Measurements from ENCODE around the gene ACBD4.

DNA sequence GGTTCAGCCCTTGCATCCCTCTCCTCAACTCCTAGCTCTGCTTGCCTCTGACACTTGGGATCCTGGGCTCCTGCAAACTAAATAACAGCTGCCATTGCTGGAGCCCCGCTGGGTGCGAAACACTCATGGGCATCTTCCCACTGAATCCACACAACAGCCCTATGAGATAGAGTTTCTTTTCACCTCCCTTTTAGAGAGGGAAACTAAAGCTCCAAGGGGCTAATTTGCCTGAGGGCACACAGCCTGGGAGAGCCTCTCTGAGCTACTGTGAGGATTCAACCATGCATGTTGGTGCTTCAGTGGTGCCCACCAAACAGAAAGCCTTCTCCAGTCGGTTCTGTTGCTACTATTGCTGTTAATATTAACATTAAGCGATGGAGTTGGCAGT, 4.0 kb downstream of the ACBD4 start:
- TF ChIP-seq, protein P1, sequence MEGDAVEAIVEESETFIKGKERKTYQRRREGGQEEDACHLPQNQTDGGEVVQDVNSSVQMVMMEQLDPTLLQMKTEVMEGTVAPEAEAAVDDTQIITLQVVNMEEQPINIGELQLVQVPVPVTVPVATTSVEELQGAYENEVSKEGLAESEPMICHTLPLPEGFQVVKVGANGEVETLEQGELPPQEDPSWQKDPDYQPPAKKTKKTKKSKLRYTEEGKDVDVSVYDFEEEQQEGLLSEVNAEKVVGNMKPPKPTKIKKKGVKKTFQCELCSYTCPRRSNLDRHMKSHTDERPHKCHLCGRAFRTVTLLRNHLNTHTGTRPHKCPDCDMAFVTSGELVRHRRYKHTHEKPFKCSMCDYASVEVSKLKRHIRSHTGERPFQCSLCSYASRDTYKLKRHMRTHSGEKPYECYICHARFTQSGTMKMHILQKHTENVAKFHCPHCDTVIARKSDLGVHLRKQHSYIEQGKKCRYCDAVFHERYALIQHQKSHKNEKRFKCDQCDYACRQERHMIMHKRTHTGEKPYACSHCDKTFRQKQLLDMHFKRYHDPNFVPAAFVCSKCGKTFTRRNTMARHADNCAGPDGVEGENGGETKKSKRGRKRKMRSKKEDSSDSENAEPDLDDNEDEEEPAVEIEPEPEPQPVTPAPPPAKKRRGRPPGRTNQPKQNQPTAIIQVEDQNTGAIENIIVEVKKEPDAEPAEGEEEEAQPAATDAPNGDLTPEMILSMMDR (IDR thresholded peaks at IDR 0.05): no peak
- no peak for TF ChIP-seq POLR2A (IDR thresholded peaks at IDR 0.05)

All from esophagus squamous epithelium (tissue), 4 donors.